ENCODE results near the gene COL7A1.

The COL7A1 gene

DNA sequence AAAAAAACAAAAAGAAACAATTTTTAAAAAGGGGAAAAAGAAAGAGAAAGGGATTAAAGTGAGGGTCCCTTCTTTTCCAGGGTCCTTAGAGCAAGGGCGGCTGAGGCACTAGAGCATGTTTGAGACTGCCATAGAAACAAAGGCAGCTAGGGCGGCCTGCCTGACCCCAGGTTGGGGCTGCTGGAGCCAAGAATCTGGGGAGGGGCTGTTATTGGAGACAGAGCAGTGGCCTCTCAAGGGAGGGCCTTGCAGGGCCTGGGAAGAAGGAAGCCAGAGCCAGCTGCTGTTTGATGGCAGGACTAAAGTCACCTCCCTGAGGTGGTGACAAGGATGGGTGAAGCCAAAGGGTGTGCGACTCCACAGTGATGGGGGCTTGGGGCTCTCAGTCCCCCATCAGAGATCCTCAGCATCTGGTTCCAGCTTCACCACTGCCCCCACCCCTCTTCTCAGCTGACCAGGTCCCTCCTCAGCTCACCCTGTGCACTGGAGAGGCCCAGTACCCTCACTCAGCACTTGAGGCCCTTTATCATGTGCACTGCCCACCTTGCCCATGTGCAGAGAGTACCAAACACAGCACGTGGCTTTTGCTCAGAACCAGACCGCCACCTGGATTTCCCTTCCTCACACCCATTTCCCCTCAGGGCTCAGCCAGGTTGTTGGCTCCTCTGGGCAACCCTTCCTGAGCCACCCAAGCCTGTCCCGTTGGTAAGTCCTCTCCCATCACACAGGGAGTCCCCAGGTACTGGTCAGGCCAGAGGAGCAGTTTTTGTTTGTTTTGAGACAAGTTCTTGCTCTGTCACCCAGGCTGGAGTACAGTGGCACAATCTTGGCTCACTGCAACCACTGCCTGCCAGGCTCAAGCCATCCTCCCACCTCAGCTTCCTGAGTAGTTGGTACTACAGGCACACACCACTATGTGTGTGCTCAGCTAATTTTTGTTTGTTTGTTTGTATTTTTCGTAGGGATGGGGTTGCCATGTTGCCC, 24.7 kb upstream of the COL7A1 start:
- DNase-seq (ENCODE audit: low read depth in 2 of 2) = no peak

DNA sequence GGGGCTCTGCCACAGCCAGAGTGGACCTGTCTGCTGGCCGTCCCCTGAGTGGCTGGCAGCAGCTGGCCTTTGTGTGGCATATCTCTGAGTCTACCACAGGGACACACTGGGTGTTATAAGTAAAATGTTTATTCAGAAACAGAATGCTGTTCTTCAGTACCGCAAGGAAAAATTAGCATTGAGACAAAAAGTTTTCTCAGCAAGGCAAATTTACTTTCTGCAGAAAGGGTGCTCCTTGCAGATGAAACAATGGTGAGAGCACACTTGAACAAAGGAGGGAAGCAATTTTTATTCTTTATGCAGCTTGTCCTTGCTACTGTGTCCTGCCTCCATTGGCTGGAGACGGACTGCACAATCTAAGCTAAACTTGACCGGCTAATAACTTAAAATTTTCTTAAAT, 22.4 kb upstream of the COL7A1 start:
- no peak for DNase-seq (ENCODE audit: low read depth in 2 of 2)

- DNase-seq (ENCODE audit: low read depth in 2 of 2) = no peak
Observed at GRCh38 chr3:48614044-48614443, 18.9 kb upstream of the COL7A1 start.

DNA sequence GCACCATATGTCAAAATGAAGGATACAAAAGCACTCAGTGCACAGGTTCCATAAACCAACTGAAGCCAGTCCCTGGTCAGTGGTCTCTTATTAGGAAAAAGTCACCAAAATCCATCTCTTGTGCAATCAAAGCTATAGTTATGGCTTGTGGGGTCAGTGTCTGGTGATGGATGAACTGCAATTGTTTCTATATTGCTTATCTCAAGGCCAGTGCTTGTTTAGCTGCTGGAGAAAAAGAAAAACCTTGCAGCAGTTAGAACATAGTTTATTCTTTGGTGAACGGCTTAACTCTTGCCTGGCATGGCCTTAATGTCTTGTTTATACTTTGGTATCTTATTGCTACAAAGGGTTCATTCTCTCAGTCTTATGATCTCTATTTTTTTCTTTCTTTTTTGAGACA, 17.2 kb upstream of the COL7A1 start:
- no peak for DNase-seq (ENCODE audit: low read depth in 2 of 2)

- peak; percentile 87 to 89 for DNase-seq (ENCODE audit: low read depth in 2 of 2)
Observed at GRCh38 chr3:48609088-48610005, 14.2 kb upstream of the COL7A1 start, which contains the start of gene UQCRC1. Gene UQCRC1 (minus strand): TSS chr3:48609646. CDS start chr3:48609620, 26 bp downstream.

- DNase-seq (ENCODE audit: low read depth in 2 of 2) = no peak
Observed at GRCh38 chr3:48607519-48607918, 12.4 kb upstream of the COL7A1 start.

DNA sequence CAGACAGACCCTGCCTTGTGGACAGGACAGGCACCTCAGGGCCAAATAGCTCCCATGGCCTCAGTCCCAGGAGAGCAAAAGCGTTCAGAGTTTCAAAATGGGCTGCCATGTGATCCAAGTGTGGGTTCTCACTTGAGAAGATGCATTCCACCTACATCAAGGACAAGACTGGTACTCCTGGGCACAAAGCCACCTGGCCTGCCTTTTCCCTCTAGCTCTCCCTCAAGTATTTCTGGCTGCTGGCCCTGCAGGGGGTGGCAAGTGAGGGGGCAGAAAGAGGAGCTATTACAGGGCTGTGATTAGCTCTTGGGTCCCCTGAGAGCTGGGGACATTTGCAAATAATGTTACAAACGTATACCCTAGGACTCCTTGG, 6.5 kb upstream of the COL7A1 start:
- DNase-seq (ENCODE audit: low read depth in 2 of 2) = no peak

GRCh38 chr3:48600711-48601621, 5.8 kb upstream of the COL7A1 start:
- no peak for DNase-seq (ENCODE audit: low read depth in 2 of 2)

GRCh38 chr3:48599509-48600285, 4.6 kb upstream of the COL7A1 start:
- DNase-seq (ENCODE audit: low read depth in 2 of 2) = no peak

DNA sequence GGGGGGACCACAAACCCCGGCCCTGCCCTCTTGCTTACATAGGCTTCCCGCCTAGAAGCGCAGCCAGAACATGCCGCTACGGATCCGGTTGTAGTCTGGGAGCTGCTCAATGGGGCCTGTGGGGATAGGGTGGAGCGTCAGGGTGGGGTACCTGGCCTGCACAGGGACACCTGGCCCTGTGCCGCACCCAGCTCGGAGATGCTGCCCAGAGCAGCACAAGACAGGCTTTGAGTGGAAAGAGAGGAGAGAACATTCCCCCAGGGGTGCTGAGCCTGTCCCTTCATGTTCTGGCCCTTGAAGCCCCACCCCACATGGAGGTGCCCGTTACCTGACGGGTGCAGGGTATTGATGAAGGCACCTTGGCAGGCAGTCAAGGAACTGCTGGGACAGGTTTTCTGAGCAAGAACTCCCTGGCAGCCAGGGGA, 4.0 kb upstream of the COL7A1 start:
- DNase-seq (ENCODE audit: low read depth in 2 of 2) = no peak

GRCh38 chr3:48598323-48599076, 3.4 kb upstream of the COL7A1 start:
- no peak for DNase-seq (ENCODE audit: low read depth in 2 of 2)

DNA sequence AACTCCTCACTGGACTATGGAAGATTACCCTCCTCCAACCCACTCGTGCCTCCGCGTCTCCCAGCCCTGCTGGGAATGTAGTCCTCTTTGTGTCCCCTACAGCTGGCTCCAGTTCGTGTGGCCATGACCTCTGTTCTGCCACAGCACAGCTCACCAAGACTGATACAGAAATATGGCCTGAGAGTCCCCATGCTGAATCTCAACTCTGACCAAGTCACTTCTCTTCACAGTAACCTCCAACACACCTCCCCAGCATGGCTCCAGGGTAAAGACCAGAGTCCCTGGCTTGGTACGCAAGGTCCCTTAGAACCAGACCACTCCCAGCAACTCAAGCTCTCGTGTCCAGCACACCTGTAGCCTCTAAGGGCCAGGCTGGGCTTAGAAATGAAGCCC, 2.3 kb upstream of the COL7A1 start:
- DNase-seq (ENCODE audit: low read depth in 2 of 2) = no peak

GRCh38 chr3:48596676-48597407, 1.7 kb upstream of the COL7A1 start:
- DNase-seq (ENCODE audit: low read depth in 2 of 2) = no peak

GRCh38 chr3:48596157-48596556, 1.0 kb upstream of the COL7A1 start:
- no peak for DNase-seq (ENCODE audit: low read depth in 2 of 2)

DNA sequence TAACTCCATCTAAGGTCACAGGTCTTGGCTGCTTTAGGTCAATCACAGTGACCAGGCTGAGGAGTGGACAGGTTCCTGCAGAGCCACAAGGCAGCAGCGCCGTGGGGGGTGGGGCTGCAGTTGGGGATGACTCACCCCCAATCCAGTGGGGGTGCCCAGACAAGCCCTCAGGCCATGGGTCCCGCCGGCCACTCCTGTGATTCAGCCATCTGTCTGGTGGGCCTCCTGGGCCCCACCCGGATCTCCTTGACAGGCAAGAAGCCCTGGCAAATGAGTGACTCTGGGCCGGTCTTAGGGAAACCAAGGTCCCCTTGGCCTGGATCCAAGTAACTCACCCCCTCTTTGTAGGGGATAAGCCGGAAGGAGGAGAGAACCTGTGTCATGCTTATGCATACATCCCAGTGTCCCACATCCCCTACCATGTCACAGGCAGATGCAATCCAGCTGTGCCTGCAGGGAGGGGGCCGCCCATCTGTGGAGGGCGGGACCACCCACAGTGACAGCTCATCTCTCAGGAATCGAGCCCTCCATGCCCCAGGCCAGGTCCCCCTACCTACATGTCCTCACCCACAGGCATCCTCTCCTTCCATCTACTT, 495 bp upstream of the COL7A1 start:
- no peak for DNase-seq (ENCODE audit: low read depth in 2 of 2)

DNA sequence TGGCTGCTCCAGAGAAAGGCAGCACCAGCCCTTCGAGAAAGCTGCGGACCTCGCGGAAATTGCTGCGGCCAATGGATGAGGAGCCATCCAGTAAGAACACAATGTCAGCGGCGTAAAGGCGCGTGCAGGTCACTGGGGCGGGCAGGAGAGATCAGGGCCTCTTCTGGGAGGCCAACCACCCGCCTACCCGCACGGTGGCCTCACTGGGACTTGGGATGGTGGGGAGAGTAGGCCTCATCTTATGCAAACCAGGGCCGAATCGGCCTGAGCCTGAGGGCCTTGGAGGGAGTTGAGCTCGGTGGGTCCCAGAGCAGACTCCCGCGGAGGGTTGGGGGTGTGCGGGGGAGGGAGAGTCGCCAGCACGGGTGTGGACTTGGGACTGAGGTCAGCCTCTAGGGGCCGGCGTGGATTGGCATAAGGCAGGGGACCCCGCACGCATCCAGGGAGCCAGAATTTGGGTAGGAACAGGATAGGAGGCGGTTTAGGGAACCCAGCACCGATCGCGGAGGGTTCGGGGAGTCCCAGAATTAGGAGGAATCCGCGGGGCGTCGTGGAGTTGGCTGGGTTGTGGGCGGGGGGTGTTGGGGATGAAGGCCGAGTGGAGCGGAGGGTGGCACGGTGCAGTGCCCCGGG, 596 bp downstream of the COL7A1 start:
- no peak for DNase-seq (ENCODE audit: low read depth in 2 of 2)

- DNase-seq (ENCODE audit: low read depth in 2 of 2) = no peak
Observed at GRCh38 chr3:48593337-48593736, 1.8 kb downstream of the COL7A1 start.

DNA sequence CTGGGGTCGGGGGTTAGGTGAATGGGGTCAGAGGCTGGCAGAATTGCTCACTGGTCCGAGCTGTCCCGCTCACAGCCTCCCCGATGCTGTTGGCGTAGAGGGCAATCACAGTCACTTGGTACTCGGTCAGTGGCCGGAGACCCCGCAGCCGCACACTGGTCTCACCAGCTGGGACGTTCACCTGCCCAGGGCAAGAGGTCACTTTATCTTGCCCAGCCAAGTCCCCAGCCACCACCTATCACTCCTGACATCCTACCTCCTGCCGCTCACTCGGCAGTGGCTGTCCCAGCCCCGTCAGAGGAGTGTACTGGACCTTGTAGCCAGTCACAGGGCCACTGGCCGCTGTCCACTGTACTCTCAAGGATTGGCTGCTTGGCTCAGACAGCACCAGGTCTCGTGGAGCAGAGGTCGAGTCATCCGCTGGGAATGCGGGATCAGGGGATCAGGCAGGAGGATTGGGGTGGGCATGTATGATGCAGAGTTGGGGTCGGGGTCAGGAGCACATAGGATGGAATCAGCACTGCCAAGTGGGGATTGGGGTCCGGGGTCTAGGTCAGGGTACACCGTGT, 2.5 kb downstream of the COL7A1 start:
- DNase-seq (ENCODE audit: low read depth in 2 of 2) = no peak
